H1 (cell line): ENCODE results near the gene SGPP2. TPM values are rescaled to one million over a fixed set of nuclear protein-coding genes. Genes with fewer than 3 reads are reported as not detected.

Source experiments
- CTCF ChIA-PET: fragments of 300-600 bp; sonication (Branson Sonifier 250); formaldehyde crosslinking; loops from one replicate; lab custom pipeline; 2021; ENCODE audit not compliant: partially characterized antibody; lab: Charles Lee
- POLR2A ChIA-PET: fragments of 300-600 bp; sonication (Branson Sonifier 250); formaldehyde crosslinking; loops from one replicate; lab custom pipeline; 2021; ENCODE audit warnings: inconsistent platforms; ENCODE audit not compliant: partially characterized antibody; lab: Charles Lee
- DNase-seq, 2 experiments: peaks; one replicate each; pipeline versions ENCODE4 v3.0.0 to v3.0.0-alpha.2; 2010 to 2022; ENCODE audit warnings: low spot score in 2 of 2, low read depth in 1 of 2, mixed read lengths in 1 of 2
- FAIRE-seq: peaks from 2 replicates; lab custom pipeline; 2011; peaks lifted over from hg19 to GRCh38; lab: Jason Lieb, UNC
- H2AFZ ChIP-seq: 2 replicates; pipeline ENCODE4 v1.8.1; 2012; ENCODE audit warnings: low read length, inconsistent platforms
- H2AK5ac ChIP-seq: 2 replicates; pipeline ENCODE4 v1.6.1; 2013; ENCODE audit warnings: low read depth, low read length
- H2BK120ac ChIP-seq: replicated peaks from 2 replicates; pipeline ENCODE3; 2013; ENCODE audit warnings: low read depth, low read length, inconsistent platforms
- H2BK12ac ChIP-seq: 2 replicates; pipeline ENCODE4 v1.6.1; 2013; ENCODE audit warnings: low read depth, low read length
- H2BK15ac ChIP-seq: 2 replicates; pipeline ENCODE4 v1.6.1; 2013; ENCODE audit warnings: low read length
- H2BK20ac ChIP-seq: 2 replicates; pipeline ENCODE4 v1.6.1; 2013; ENCODE audit warnings: low read length
- H2BK5ac ChIP-seq: 2 replicates; pipeline ENCODE4 v1.6.1; 2013; ENCODE audit warnings: low read depth, low read length
- H3K14ac ChIP-seq: 2 replicates; pipeline ENCODE4 v1.6.1; 2013; ENCODE audit warnings: inconsistent platforms; ENCODE audit not compliant: insufficient read length
- H3K18ac ChIP-seq: 2 replicates; pipeline ENCODE4 v1.6.1; 2013; ENCODE audit warnings: low read length; ENCODE audit errors: extremely low read depth
- H3K23ac ChIP-seq: 2 replicates; pipeline ENCODE4 v1.6.1; 2013; ENCODE audit warnings: inconsistent platforms; ENCODE audit not compliant: insufficient read length
- H3K23me2 ChIP-seq: 2 replicates; pipeline ENCODE4 v1.6.1; 2013; ENCODE audit warnings: low read depth, low read length
- H3K27ac ChIP-seq: 2 replicates; pipeline ENCODE4 v1.6.1; 2011; ENCODE audit warnings: low read depth, low read length, inconsistent platforms
- H3K27me3 ChIP-seq, 4 experiments: replicated peaks in 1 of 4; 1 replicate in 1 of 4; 2 replicates in 3 of 4; pipeline versions ENCODE4 v1.6.1 to v1.8.1; 2011 to 2013; ENCODE audit warnings: low read length in 3 of 4, mild to moderate bottlenecking in 3 of 4, inconsistent platforms in 2 of 4, mixed read lengths in 2 of 4, moderate library complexity in 1 of 4; ENCODE audit not compliant: control insufficient read depth in 3 of 4, insufficient read depth in 3 of 4; ENCODE audit errors: extremely low read depth in 1 of 4
- H3K36me3 ChIP-seq, 4 experiments: 2 replicates each; pipeline versions ENCODE4 v1.6.1 to v1.8.1; 2011 to 2013; ENCODE audit warnings: mild to moderate bottlenecking in 4 of 4, low read length in 3 of 4, moderate library complexity in 2 of 4, control low read depth in 1 of 4, inconsistent platforms in 1 of 4; ENCODE audit not compliant: insufficient read depth in 4 of 4, control insufficient read depth in 2 of 4
- H3K4ac ChIP-seq: replicated peaks from 2 replicates; pipeline ENCODE3; 2013; ENCODE audit warnings: low read length, low read depth, mixed read lengths, inconsistent platforms; ENCODE audit not compliant: insufficient read length
- H3K4me1 ChIP-seq, 4 experiments: replicated peaks in 1 of 4; 1 replicate in 1 of 4; 2 replicates in 3 of 4; pipeline versions ENCODE4 v1.6.1 to v1.8.1; 2011 to 2013; ENCODE audit warnings: low read length in 3 of 4, inconsistent platforms in 2 of 4, mixed read lengths in 1 of 4; ENCODE audit not compliant: insufficient read depth in 4 of 4, control insufficient read depth in 3 of 4
- H3K4me2 ChIP-seq, 2 experiments: 2 replicates each; pipeline versions ENCODE4 v1.6.1 to v1.8.1; 2011 to 2013; ENCODE audit warnings: low read depth in 2 of 2, low read length in 2 of 2, control low read depth in 1 of 2, inconsistent platforms in 1 of 2, mild to moderate bottlenecking in 1 of 2; ENCODE audit not compliant: insufficient read depth in 1 of 2
- H3K4me3 ChIP-seq, 4 experiments: fragments of 200-600, 300-600 bp in 1 of 4; sonication (generic), shearing (Covaris generic), sonication (Bioruptor Twin) in 1 of 4; 2 replicates each; pipeline versions ENCODE4 v1.5.1 to v1.8.1; 2011 to 2016; ENCODE audit warnings: low read length in 4 of 4, low read depth in 3 of 4, control low read depth in 2 of 4, inconsistent platforms in 2 of 4, mild to moderate bottlenecking in 2 of 4, mixed read lengths in 1 of 4, moderate library complexity in 1 of 4; ENCODE audit not compliant: insufficient read depth in 2 of 4; ENCODE audit errors: extremely low read depth in 1 of 4
- H3K56ac ChIP-seq: replicated peaks from 2 replicates; pipeline ENCODE3; 2013; ENCODE audit warnings: low read depth, mild to moderate bottlenecking, mixed read lengths, low read length, inconsistent platforms; ENCODE audit not compliant: insufficient read length
- H3K79me1 ChIP-seq: 2 replicates; pipeline ENCODE4 v1.6.1; 2013; ENCODE audit warnings: low read depth, low read length, control low read depth
- H3K79me2 ChIP-seq, 2 experiments: 2 replicates each; pipeline versions ENCODE4 v1.6.1 to v1.8.1; 2012 to 2013; ENCODE audit warnings: low read length in 2 of 2, mild to moderate bottlenecking in 2 of 2, inconsistent platforms in 1 of 2; ENCODE audit not compliant: insufficient read depth in 2 of 2, control insufficient read depth in 1 of 2
- H3K9ac ChIP-seq, 4 experiments: replicated peaks in 1 of 4; 1 replicate in 1 of 4; 2 replicates in 3 of 4; pipeline versions ENCODE4 v1.6.1 to v1.8.1; 2011 to 2013; ENCODE audit warnings: low read depth in 3 of 4, low read length in 3 of 4, control low read depth in 2 of 4, mild to moderate bottlenecking in 2 of 4, moderate library complexity in 2 of 4, inconsistent platforms in 1 of 4; ENCODE audit errors: extremely low read depth in 1 of 4
- H3K9me3 ChIP-seq, 2 experiments: 2 replicates each; pipeline versions ENCODE4 v1.6.1 to v1.8.1; 2012 to 2013; ENCODE audit warnings: mild to moderate bottlenecking in 2 of 2, moderate library complexity in 2 of 2, control low read depth in 1 of 2, inconsistent platforms in 1 of 2, low read depth in 1 of 2, low read length in 1 of 2, mixed read lengths in 1 of 2; ENCODE audit not compliant: insufficient read depth in 2 of 2
- H4K20me1 ChIP-seq, 2 experiments: replicated peaks in 1 of 2; 2 replicates each; pipeline versions ENCODE3 to v1.8.1; 2011 to 2013; ENCODE audit warnings: inconsistent platforms in 2 of 2, low read length in 2 of 2, mild to moderate bottlenecking in 1 of 2; ENCODE audit not compliant: insufficient read depth in 2 of 2, control insufficient read depth in 1 of 2
- H4K5ac ChIP-seq: 2 replicates; pipeline ENCODE4 v1.6.1; 2013; ENCODE audit warnings: low read length, low read depth, mixed read lengths, inconsistent platforms; ENCODE audit not compliant: insufficient read length
- H4K8ac ChIP-seq: 2 replicates; pipeline ENCODE4 v1.8.0; 2013; ENCODE audit warnings: mild to moderate bottlenecking, moderate library complexity, low read length, inconsistent platforms; ENCODE audit not compliant: insufficient read depth; ENCODE audit errors: extremely low read depth
- H4K91ac ChIP-seq: replicated peaks from 2 replicates; pipeline ENCODE3; 2013; ENCODE audit warnings: low read length, mixed read lengths, inconsistent platforms; ENCODE audit not compliant: insufficient read length
- CBX5 ChIP-seq: fragments of 300-800, 300-1000 bp; sonication (generic); IDR thresholded peaks from 2 replicates; pipeline ENCODE4 v1.7.1; 2016; ENCODE audit warnings: antibody characterized with exemption, low read length, low read depth
- CBX8 ChIP-seq: fragments of 300-800, 300-1000 bp; sonication (generic); IDR thresholded peaks from 2 replicates; pipeline ENCODE4 v1.7.1; 2016; ENCODE audit warnings: low read depth, low read length, borderline replicate concordance
- CEBPB ChIP-seq: IDR thresholded peaks from 2 replicates; pipeline ENCODE4 v1.6.1; 2012; ENCODE audit warnings: low read depth, low read length
- CHD1 ChIP-seq: IDR thresholded peaks from 2 replicates; pipeline ENCODE4 v1.6.1; 2012; ENCODE audit warnings: low read depth, low read length, improper control_type of control experiment
- CHD2 ChIP-seq: IDR thresholded peaks from 2 replicates; pipeline ENCODE4 v1.6.1; 2012; ENCODE audit warnings: low read length, improper control_type of control experiment
- CTBP2 ChIP-seq: IDR thresholded peaks from 2 replicates; pipeline ENCODE4 v1.7.0; 2011; ENCODE audit warnings: borderline replicate concordance, mild to moderate bottlenecking, moderate library complexity, mixed read lengths, low read length; ENCODE audit not compliant: insufficient read depth, insufficient read length
- CTCF ChIP-seq, 3 experiments: IDR thresholded peaks; 1 replicate in 2 of 3; 2 replicates in 1 of 3; pipeline versions ENCODE4 v1.5.1 to v1.6.1; 2011; ENCODE audit warnings: low read length in 3 of 3, mild to moderate bottlenecking in 3 of 3, inconsistent platforms in 2 of 3, low read depth in 1 of 3, moderate library complexity in 1 of 3; ENCODE audit not compliant: insufficient read depth in 1 of 3; ENCODE audit errors: control extremely low read depth in 1 of 3
- GTF2F1 ChIP-seq: IDR thresholded peaks from 2 replicates; pipeline ENCODE4 v1.6.1; 2012; ENCODE audit warnings: low read depth, low read length, improper control_type of control experiment, borderline replicate concordance
- HDAC2 ChIP-seq, 2 experiments: fragments of 300-600 bp in 1 of 2; sonication (generic) in 1 of 2; IDR thresholded peaks; 2 replicates each; pipeline ENCODE4 v1.6.1; 2011 to 2012; ENCODE audit warnings: low read depth in 2 of 2, low read length in 2 of 2, mild to moderate bottlenecking in 2 of 2, moderate library complexity in 2 of 2, borderline replicate concordance in 1 of 2, inconsistent platforms in 1 of 2
- POLR2AphosphoS5 ChIP-seq: IDR thresholded peaks from 2 replicates; pipeline ENCODE4 v1.6.1; 2011; ENCODE audit warnings: low read depth, low read length
- SIRT6 ChIP-seq: IDR thresholded peaks from one replicate; pipeline ENCODE4 v1.7.1; 2012; ENCODE audit warnings: low read length, inconsistent platforms
- SP4 ChIP-seq: IDR thresholded peaks from 2 replicates; pipeline ENCODE4 v1.6.1; 2012; ENCODE audit warnings: low read length, inconsistent platforms
- TEAD4 ChIP-seq: IDR thresholded peaks from 2 replicates; pipeline ENCODE4 v1.6.1; 2012; ENCODE audit warnings: low read depth, low read length, inconsistent platforms, mixed read lengths
- YY1 ChIP-seq: IDR thresholded peaks from 2 replicates; pipeline ENCODE4 v1.6.1; 2011; ENCODE audit warnings: low read depth, mild to moderate bottlenecking, low read length
- polyA plus RNA-seq, 7 experiments: library from polyadenylated mRNA; depleted of rRNA in 3 of 7; stranded (reverse) in 5 of 7; unstranded in 2 of 7; fragments of >200 nt in 5 of 7; fragments of 200-250 nt in 2 of 7; gene quantifications; 1 replicate in 5 of 7; 2 replicates in 1 of 7; 4 replicates in 1 of 7; pipeline versions ENCODE4 v1.2.1 to v1.2.3, GENCODE V29; 2011 to 2013; ENCODE audit warnings: missing spikeins in 2 of 7, mixed read lengths in 2 of 7
- total RNA-seq: library from RNA; stranded (reverse); fragmentation: NEBNext Ultra II Directional; extraction: Animal tissue kit (Norgen Biotek cat#: 25700); gene quantifications from 2 replicates; pipeline ENCODE4 v1.2.1, GENCODE V29; 2021

SGPP2 gene
- total and polyA plus RNA-seq, 2 of the 8 experiments (the other 6 are each of a cell fraction or from before 2014, with no cell fraction given) = 0.29 TPM; not detected in 1

- no peak for FAIRE-seq
- DNase-seq = no peak
- TF ChIP-seq POLR2AphosphoS5 = no peak
- no peak for TF ChIP-seq SIRT6
- no peak for TF ChIP-seq TEAD4
- no peak for TF ChIP-seq CHD1
- no peak for TF ChIP-seq CHD2
- no peak for TF ChIP-seq GTF2F1
- no peak for TF ChIP-seq HDAC2 (IDR thresholded peaks at IDR 0.05; ENCODE audit: borderline replicate concordance in 1 of 2, low read depth in 2 of 2, low read length in 2 of 2)
- TF ChIP-seq CTCF (IDR thresholded peaks at IDR 0.05; ENCODE audit: control extremely low read depth in 1 of 3, insufficient read depth in 1 of 3, low read depth in 1 of 3, low read length in 3 of 3) = no peak
- TF ChIP-seq CEBPB = no peak
- no peak for TF ChIP-seq SP4
- TF ChIP-seq CBX8 = no peak
- no peak for TF ChIP-seq CBX5
- TF ChIP-seq CTBP2 = no peak
- TF ChIP-seq YY1 = no peak
Observed at GRCh38 chr2:222514901-222515300, 90.6 kb downstream of the SGPP2 start.

More at GRCh38 chr2:222514901-222515300, 90.6 kb downstream of the SGPP2 start:
- H3K27ac ChIP-seq = no peak overlapping the region
- no peak overlapping the region for H2BK120ac ChIP-seq
- H3K79me2 ChIP-seq = no peaks in the 10 kb centered on the region
- H3K23ac ChIP-seq = no peak overlapping the region
- H2AK5ac ChIP-seq = no peak overlapping the region
- H4K8ac ChIP-seq = no peak overlapping the region
- H2BK12ac ChIP-seq = no peak overlapping the region
- H3K23me2 ChIP-seq = no peaks in the 10 kb centered on the region
- no peak overlapping the region for H4K91ac ChIP-seq
- H3K56ac ChIP-seq = no peak overlapping the region
- H3K9me3 ChIP-seq = no peaks in the 10 kb centered on the region
- H3K4me3 ChIP-seq = no peak overlapping the region
- H3K18ac ChIP-seq = no peak overlapping the region
- ChIA-PET CTCF (no interaction called here), POLR2A (no interaction called here)
- H2AFZ ChIP-seq = no peak overlapping the region
- H4K20me1 ChIP-seq = no peaks in the 10 kb centered on the region
- H3K4me1 ChIP-seq = peaks cover 0 to 4% (median 1%) of the 10 kb centered on the region in 4 experiments; a peak in 2 of 7 replicates
- H2BK15ac ChIP-seq = no peak overlapping the region
- H3K14ac ChIP-seq = no peak overlapping the region
- no peak overlapping the region for H3K4ac ChIP-seq
- H3K27me3 ChIP-seq = peaks cover 0 to 2% (median 0%) of the 10 kb centered on the region in 4 experiments; a peak in 1 of 7 replicates
- H2BK5ac ChIP-seq = no peak overlapping the region
- H3K9ac ChIP-seq = no peak overlapping the region
- H4K5ac ChIP-seq = no peak overlapping the region
- no peaks in the 10 kb centered on the region for H3K79me1 ChIP-seq
- no peaks in the 10 kb centered on the region for H3K36me3 ChIP-seq
- H2BK20ac ChIP-seq = no peak overlapping the region
- H3K4me2 ChIP-seq = no peak overlapping the region
